Measurements from ENCODE around the gene LLPH.

Gene LLPH

GRCh38 chr12:66092559-66093269, 37.8 kb downstream of the LLPH start:
- no CpG with 5 or more reads among the region's 1 CpG for WGBS (ENCODE audit: insufficient coverage, insufficient read length)
- no peaks in the 10 kb centered on the region for H3K27me3 ChIP-seq (ENCODE audit: control insufficient read depth, insufficient read depth, low read length)
- H3K27ac ChIP-seq (ENCODE audit: low read length), result no peak overlapping the region
- H3K4me1 ChIP-seq (ENCODE audit: control insufficient read depth, insufficient read depth, low read length), result no peaks in the 10 kb centered on the region
- no peak for DNase-seq (ENCODE audit: low read depth, low spot score)
- no peaks in the 10 kb centered on the region for H3K36me3 ChIP-seq (ENCODE audit: control insufficient read depth, insufficient read depth, low read length)
- no peak overlapping the region for H3K4me3 ChIP-seq (ENCODE audit: low read length)
- H3K9me3 ChIP-seq (ENCODE audit: control insufficient read depth, insufficient read depth, low read length), result no peaks in the 10 kb centered on the region; the same call in 1 of the 2 replicates

- Histone ChIP-seq H3K9me3 (ENCODE audit: control insufficient read depth, insufficient read depth, low read length) (no peaks in the 10 kb centered on the region; the same call in 1 of the 2 replicates), H3K36me3 (ENCODE audit: control insufficient read depth, insufficient read depth, low read length) (no peaks in the 10 kb centered on the region), H3K27me3 (ENCODE audit: control insufficient read depth, insufficient read depth, low read length) (no peaks in the 10 kb centered on the region), H3K27ac (ENCODE audit: low read length) (no peak overlapping the region), H3K4me1 (ENCODE audit: control insufficient read depth, insufficient read depth, low read length) (no peaks in the 10 kb centered on the region), H3K4me3 (ENCODE audit: low read length) (no peak overlapping the region)
- 100% methylated on average over 2 of the region's 4 CpGs for WGBS (ENCODE audit: insufficient coverage, insufficient read length)
- no peak for DNase-seq (ENCODE audit: low read depth, low spot score)
These were observed 40.4 kb downstream of the LLPH start for GRCh38 chr12:66090157-66090556.

DNA sequence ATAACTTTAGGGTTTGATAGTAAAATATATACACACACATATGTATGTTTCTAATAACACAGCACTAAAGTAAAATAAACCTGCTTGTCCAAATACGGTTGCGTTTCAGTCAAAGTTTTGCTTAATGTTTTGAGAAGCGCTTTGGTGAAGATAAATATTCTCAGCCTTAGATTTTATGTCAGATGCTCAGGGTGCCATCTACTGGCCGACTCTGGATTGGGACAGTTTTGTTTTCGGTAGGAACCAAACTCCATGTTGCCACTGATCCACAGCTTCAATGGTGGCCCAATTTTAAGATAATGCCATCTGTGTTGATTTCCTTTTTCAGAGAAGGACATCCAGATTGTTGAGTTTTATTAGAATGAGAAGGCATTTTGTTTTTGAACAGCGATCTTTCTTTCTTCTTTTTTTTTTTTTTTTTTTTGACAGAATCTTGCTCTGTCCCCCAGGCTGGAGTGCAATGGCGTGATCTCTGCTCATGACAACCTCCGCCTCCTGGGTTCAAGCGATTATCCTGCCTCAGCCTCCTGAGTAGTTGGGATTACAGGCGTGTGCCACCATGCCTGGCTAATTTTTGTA, 43.1 kb downstream of the LLPH start:
- no CpG with 5 or more reads among the region's 10 CpGs for WGBS (ENCODE audit: insufficient coverage, insufficient read length)
- H3K27ac ChIP-seq (ENCODE audit: low read length), result no peak overlapping the region
- H3K4me3 ChIP-seq (ENCODE audit: low read length), result no peak overlapping the region
- peak; percentile 35 for DNase-seq (ENCODE audit: low read depth, low spot score)
- H3K9me3 ChIP-seq (ENCODE audit: control insufficient read depth, insufficient read depth, low read length), result no peaks in the 10 kb centered on the region
- H3K27me3 ChIP-seq (ENCODE audit: control insufficient read depth, insufficient read depth, low read length), result no peaks in the 10 kb centered on the region
- H3K36me3 ChIP-seq (ENCODE audit: control insufficient read depth, insufficient read depth, low read length), result no peaks in the 10 kb centered on the region
- no peaks in the 10 kb centered on the region for H3K4me1 ChIP-seq (ENCODE audit: control insufficient read depth, insufficient read depth, low read length)

GRCh38 chr12:66085998-66086397, 44.6 kb downstream of the LLPH start:
- H3K36me3 ChIP-seq (ENCODE audit: control insufficient read depth, insufficient read depth, low read length), result no peaks in the 10 kb centered on the region
- H3K27ac ChIP-seq (ENCODE audit: low read length), result no peak overlapping the region
- no peak for DNase-seq (ENCODE audit: low read depth, low spot score)
- no peaks in the 10 kb centered on the region for H3K27me3 ChIP-seq (ENCODE audit: control insufficient read depth, insufficient read depth, low read length)
- no peaks in the 10 kb centered on the region for H3K4me1 ChIP-seq (ENCODE audit: control insufficient read depth, insufficient read depth, low read length)
- no peak overlapping the region for H3K4me3 ChIP-seq (ENCODE audit: low read length)
- no CpG with 5 or more reads among the region's 2 CpGs for WGBS (ENCODE audit: insufficient coverage, insufficient read length)
- H3K9me3 ChIP-seq (ENCODE audit: control insufficient read depth, insufficient read depth, low read length), result no peaks in the 10 kb centered on the region

DNA sequence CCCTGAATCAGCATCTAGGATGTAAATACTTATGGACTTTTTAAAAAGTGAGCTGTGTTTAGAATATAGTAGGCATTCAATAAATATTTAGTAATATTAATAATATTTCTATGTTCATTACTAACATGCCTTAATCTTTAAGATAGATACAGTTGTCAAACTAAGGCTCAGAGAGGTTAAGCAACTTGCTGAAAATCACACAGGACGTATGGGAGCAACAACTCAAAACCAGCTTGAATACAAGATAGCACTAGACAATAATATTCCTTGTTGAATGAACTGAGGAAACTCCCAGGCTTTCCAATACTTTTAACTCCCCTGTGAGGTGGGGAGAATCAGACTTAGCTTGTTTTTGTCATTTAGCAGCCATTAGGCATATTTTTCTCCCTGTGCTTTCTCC, 45.3 kb downstream of the LLPH start:
- no CpG with 5 or more reads among the region's 1 CpG for WGBS (ENCODE audit: insufficient coverage, insufficient read length)
- Histone ChIP-seq H3K27ac (ENCODE audit: low read length) (no peak overlapping the region), H3K4me3 (ENCODE audit: low read length) (no peak overlapping the region), H3K27me3 (ENCODE audit: control insufficient read depth, insufficient read depth, low read length) (no peaks in the 10 kb centered on the region), H3K4me1 (ENCODE audit: control insufficient read depth, insufficient read depth, low read length) (no peaks in the 10 kb centered on the region), H3K36me3 (ENCODE audit: control insufficient read depth, insufficient read depth, low read length) (no peaks in the 10 kb centered on the region), H3K9me3 (ENCODE audit: control insufficient read depth, insufficient read depth, low read length) (no peaks in the 10 kb centered on the region)
- no peak for DNase-seq (ENCODE audit: low read depth, low spot score)

DNA sequence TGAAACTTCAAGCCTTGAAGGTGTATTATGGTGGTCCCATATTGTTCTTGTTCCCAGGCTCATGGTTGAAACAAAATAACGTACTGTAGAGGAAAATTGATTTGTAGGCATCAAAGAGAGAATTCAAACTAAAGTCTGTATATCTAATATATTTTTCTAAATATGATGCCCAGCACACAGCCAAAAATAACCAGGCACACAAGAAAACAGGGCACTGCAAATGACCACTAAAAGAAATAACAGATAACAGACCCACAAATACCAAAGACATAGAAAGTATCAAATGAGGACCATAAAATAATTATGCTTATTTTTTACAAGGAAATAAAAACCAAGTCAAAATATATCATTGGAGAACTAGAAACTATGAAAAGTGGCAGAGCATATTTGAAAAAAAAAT, 46.8 kb downstream of the LLPH start:
- no CpG with 5 or more reads among the region's 1 CpG for WGBS (ENCODE audit: insufficient coverage, insufficient read length)
- H3K36me3 ChIP-seq (ENCODE audit: control insufficient read depth, insufficient read depth, low read length), result no peaks in the 10 kb centered on the region
- no peaks in the 10 kb centered on the region for H3K4me1 ChIP-seq (ENCODE audit: control insufficient read depth, insufficient read depth, low read length)
- no peak overlapping the region for H3K4me3 ChIP-seq (ENCODE audit: low read length)
- DNase-seq (ENCODE audit: low read depth, low spot score), result no peak
- H3K27ac ChIP-seq (ENCODE audit: low read length), result no peak overlapping the region
- H3K27me3 ChIP-seq (ENCODE audit: control insufficient read depth, insufficient read depth, low read length), result no peaks in the 10 kb centered on the region
- H3K9me3 ChIP-seq (ENCODE audit: control insufficient read depth, insufficient read depth, low read length), result no peaks in the 10 kb centered on the region

DNA sequence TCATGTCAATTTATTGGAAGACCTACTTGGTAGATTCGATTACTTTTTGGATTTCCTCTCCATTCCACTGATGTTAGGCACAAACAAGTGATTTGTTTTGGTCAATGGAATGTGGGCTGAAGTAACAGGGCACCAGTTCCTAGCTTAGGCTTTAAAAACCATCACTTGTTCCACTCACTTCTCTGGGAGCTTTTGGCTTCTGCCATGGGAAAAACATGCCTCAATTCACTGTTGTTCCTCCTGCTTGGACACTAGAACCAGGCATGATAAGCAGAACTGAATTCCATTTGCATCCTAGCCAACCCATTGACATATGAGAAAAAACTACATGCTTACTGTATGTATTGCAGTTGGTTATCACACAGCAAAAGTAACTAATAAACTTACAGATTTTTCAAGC, 47.8 kb downstream of the LLPH start:
- H3K36me3 ChIP-seq (ENCODE audit: control insufficient read depth, insufficient read depth, low read length), result no peaks in the 10 kb centered on the region
- no peaks in the 10 kb centered on the region for H3K9me3 ChIP-seq (ENCODE audit: control insufficient read depth, insufficient read depth, low read length)
- H3K27me3 ChIP-seq (ENCODE audit: control insufficient read depth, insufficient read depth, low read length), result no peaks in the 10 kb centered on the region
- no peak for DNase-seq (ENCODE audit: low read depth, low spot score)
- no peaks in the 10 kb centered on the region for H3K4me1 ChIP-seq (ENCODE audit: control insufficient read depth, insufficient read depth, low read length)
- no CpG with 5 or more reads among the region's 1 CpG for WGBS (ENCODE audit: insufficient coverage, insufficient read length)
- H3K4me3 ChIP-seq (ENCODE audit: low read length), result no peak overlapping the region
- no peak overlapping the region for H3K27ac ChIP-seq (ENCODE audit: low read length)

DNA sequence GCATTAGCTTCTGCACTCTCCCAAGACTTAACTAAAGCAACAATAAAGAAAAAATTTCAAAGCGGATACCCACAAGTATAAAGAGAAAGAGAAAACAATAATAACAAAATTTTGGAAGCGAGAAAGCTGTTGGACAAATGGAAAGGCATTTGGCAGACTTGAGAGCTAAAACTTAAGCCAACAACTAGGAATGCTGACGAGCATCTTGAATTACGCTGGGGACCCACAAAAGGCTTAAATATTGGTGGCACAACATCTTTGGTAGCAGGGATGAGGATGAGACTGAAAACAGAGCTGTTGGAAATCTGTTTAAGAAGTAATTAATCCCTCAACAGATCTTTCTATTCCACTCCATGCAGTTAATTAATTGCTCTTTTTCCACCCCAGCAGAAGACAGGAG, 49.8 kb downstream of the LLPH start:
- no peak overlapping the region for H3K27ac ChIP-seq (ENCODE audit: low read length)
- H3K27me3 ChIP-seq (ENCODE audit: control insufficient read depth, insufficient read depth, low read length), result no peaks in the 10 kb centered on the region
- no peaks in the 10 kb centered on the region for H3K4me1 ChIP-seq (ENCODE audit: control insufficient read depth, insufficient read depth, low read length)
- no peaks in the 10 kb centered on the region for H3K9me3 ChIP-seq (ENCODE audit: control insufficient read depth, insufficient read depth, low read length)
- no CpG with 5 or more reads among the region's 4 CpGs for WGBS (ENCODE audit: insufficient coverage, insufficient read length)
- no peak overlapping the region for H3K4me3 ChIP-seq (ENCODE audit: low read length)
- DNase-seq (ENCODE audit: low read depth, low spot score), result no peak
- H3K36me3 ChIP-seq (ENCODE audit: control insufficient read depth, insufficient read depth, low read length), result no peaks in the 10 kb centered on the region

- H3K36me3 ChIP-seq (ENCODE audit: control insufficient read depth, insufficient read depth, low read length), result no peaks in the 10 kb centered on the region
- no peaks in the 10 kb centered on the region for H3K9me3 ChIP-seq (ENCODE audit: control insufficient read depth, insufficient read depth, low read length)
- H3K27ac ChIP-seq (ENCODE audit: low read length), result no peak overlapping the region
- no peaks in the 10 kb centered on the region for H3K27me3 ChIP-seq (ENCODE audit: control insufficient read depth, insufficient read depth, low read length)
- H3K4me3 ChIP-seq (ENCODE audit: low read length), result no peak overlapping the region
- WGBS (ENCODE audit: insufficient coverage, insufficient read length), result no CpG with 5 or more reads among the region's 1 CpG
- no peak for DNase-seq (ENCODE audit: low read depth, low spot score)
- H3K4me1 ChIP-seq (ENCODE audit: control insufficient read depth, insufficient read depth, low read length), result no peaks in the 10 kb centered on the region
These were observed 53.0 kb downstream of the LLPH start for GRCh38 chr12:66077542-66077941.

GRCh38 chr12:66074561-66074960, 56.0 kb downstream of the LLPH start:
- Histone ChIP-seq H3K36me3 (ENCODE audit: control insufficient read depth, insufficient read depth, low read length) (no peaks in the 10 kb centered on the region), H3K27me3 (ENCODE audit: control insufficient read depth, insufficient read depth, low read length) (no peaks in the 10 kb centered on the region), H3K4me3 (ENCODE audit: low read length) (no peak overlapping the region), H3K4me1 (ENCODE audit: control insufficient read depth, insufficient read depth, low read length) (no peaks in the 10 kb centered on the region), H3K27ac (ENCODE audit: low read length) (no peak overlapping the region), H3K9me3 (ENCODE audit: control insufficient read depth, insufficient read depth, low read length) (no peaks in the 10 kb centered on the region)
- WGBS (ENCODE audit: insufficient coverage, insufficient read length), result no CpG with 5 or more reads among the region's 2 CpGs
- no peak for DNase-seq (ENCODE audit: low read depth, low spot score)

DNA sequence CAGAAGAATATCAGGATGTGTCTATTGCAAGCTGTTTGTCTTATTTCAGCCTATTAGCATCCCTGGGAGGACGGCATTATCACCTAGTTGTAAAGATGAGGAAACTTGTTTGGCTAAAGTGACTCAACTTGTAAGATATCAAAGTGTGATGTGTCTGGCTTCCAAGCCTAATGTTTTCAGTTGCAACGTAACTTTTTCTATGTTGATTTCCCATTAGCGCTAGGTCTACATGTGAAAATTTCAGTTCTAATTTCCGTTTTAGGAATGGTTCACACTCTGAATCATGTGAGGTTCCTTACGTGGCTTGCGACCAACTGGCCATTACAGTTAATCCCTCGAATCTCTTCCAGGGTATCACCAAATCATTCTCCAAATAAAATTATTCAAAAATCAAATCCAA, 58.0 kb downstream of the LLPH start:
- Histone ChIP-seq H3K36me3 (ENCODE audit: control insufficient read depth, insufficient read depth, low read length) (no peaks in the 10 kb centered on the region), H3K4me1 (ENCODE audit: control insufficient read depth, insufficient read depth, low read length) (no peaks in the 10 kb centered on the region), H3K27me3 (ENCODE audit: control insufficient read depth, insufficient read depth, low read length) (no peaks in the 10 kb centered on the region), H3K9me3 (ENCODE audit: control insufficient read depth, insufficient read depth, low read length) (no peaks in the 10 kb centered on the region), H3K4me3 (ENCODE audit: low read length) (no peak overlapping the region), H3K27ac (ENCODE audit: low read length) (no peak overlapping the region)
- no CpG with 5 or more reads among the region's 7 CpGs for WGBS (ENCODE audit: insufficient coverage, insufficient read length)
- DNase-seq (ENCODE audit: low read depth, low spot score), result no peak

Data from iPS DF 6.9 (cell line).